ENCODE data around the gene DAZAP1.

- TF ChIP-seq FOXM1 (IDR thresholded peaks at IDR 0.05; ENCODE audit: borderline replicate concordance), result no peak
- no peak for TF ChIP-seq TARDBP (IDR thresholded peaks at IDR 0.05)
- no peak for TF ChIP-seq LEF1 (IDR thresholded peaks at IDR 0.05; ENCODE audit: borderline replicate concordance)
- TF ChIP-seq, protein P1, sequence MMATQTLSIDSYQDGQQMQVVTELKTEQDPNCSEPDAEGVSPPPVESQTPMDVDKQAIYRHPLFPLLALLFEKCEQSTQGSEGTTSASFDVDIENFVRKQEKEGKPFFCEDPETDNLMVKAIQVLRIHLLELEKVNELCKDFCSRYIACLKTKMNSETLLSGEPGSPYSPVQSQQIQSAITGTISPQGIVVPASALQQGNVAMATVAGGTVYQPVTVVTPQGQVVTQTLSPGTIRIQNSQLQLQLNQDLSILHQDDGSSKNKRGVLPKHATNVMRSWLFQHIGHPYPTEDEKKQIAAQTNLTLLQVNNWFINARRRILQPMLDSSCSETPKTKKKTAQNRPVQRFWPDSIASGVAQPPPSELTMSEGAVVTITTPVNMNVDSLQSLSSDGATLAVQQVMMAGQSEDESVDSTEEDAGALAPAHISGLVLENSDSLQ (IDR thresholded peaks at IDR 0.05), result no peak
Observed at GRCh38 chr19:1424192-1424955, 17.0 kb downstream of the DAZAP1 start.

All from HEK293T (cell line).